ENCODE measurements around the gene TTC23. TPM values are rescaled to one million over a fixed set of nuclear protein-coding genes. Genes with fewer than 3 reads are reported as not detected.
"Not testable (repeated sequence)": the region's sequence is repeated elsewhere in the genome, so short reads cannot be mapped to it uniquely, and the experiment has no call there.

Gene TTC23
- total and polyA plus RNA-seq, 4 experiments from 2014 or later = 0.45 to 0.79 (median 0.67) TPM; not detected in 1

- Mint-ChIP-seq H3K27me3 (peaks cover 0 to 4% of the 10 kb centered on the region in 2 donors), H3K27ac (no peak overlapping the region), H3K9me3 (peaks cover 0 to 1% (median 0%) of the 10 kb centered on the region in 8 donors), H3K4me3 (no peak overlapping the region), H3K36me3 (peaks cover 0 to 1% of the 10 kb centered on the region in 2 donors), H3K4me1 (peaks cover 2 to 16% (median 9%) of the 10 kb centered on the region in 4 donors)
- H3K4me1 ChIP-seq (ENCODE audit: insufficient read depth, low read length) = no peaks in the 10 kb centered on the region
- POLR2A ChIA-PET (ENCODE audit: partially characterized antibody) = no interaction called here
- intact Hi-C loops (cut with micrococcal nuclease) = no loop called here
- no peak overlapping the region for H3K4me3 ChIP-seq (ENCODE audit: low read length in 2 of 2)
- H3K27me3 ChIP-seq (ENCODE audit: insufficient read depth, low read length) = no peaks in the 10 kb centered on the region
- H3K27ac ChIP-seq (ENCODE audit: low read depth, low read length) = no peak overlapping the region
- CTCF ChIA-PET (ENCODE audit: partially characterized antibody) = no interaction called here
- no peaks in the 10 kb centered on the region for H3K9me3 ChIP-seq (ENCODE audit: control insufficient read depth in 1 of 2, low read length in 2 of 2)
- no peak for DNase-seq
- H3K36me3 ChIP-seq (ENCODE audit: insufficient read depth, low read length) = no peaks in the 10 kb centered on the region
These were observed 134.7 kb downstream of the TTC23 start for GRCh38 chr15:99114511-99115299.

GRCh38 chr15:99113547-99114271, 135.7 kb downstream of the TTC23 start:
- peaks cover 2 to 22% (median 13%) of the 10 kb centered on the region in 4 donors for H3K4me1 Mint-ChIP-seq
- ChIA-PET POLR2A (ENCODE audit: partially characterized antibody) (no interaction called here), CTCF (ENCODE audit: partially characterized antibody) (no interaction called here)
- intact Hi-C loops (cut with micrococcal nuclease) = no loop called here
- peaks cover 0 to 1% of the 10 kb centered on the region in 2 donors for H3K36me3 Mint-ChIP-seq
- H3K9me3 Mint-ChIP-seq = peaks cover 0 to 1% (median 0%) of the 10 kb centered on the region in 8 donors
- Histone ChIP-seq H3K9me3 (ENCODE audit: control insufficient read depth in 1 of 2, low read length in 2 of 2) (no peaks in the 10 kb centered on the region), H3K27me3 (ENCODE audit: insufficient read depth, low read length) (no peaks in the 10 kb centered on the region), H3K27ac (ENCODE audit: low read depth, low read length) (no peak overlapping the region), H3K36me3 (ENCODE audit: insufficient read depth, low read length) (no peaks in the 10 kb centered on the region), H3K4me1 (ENCODE audit: insufficient read depth, low read length) (no peaks in the 10 kb centered on the region), H3K4me3 (ENCODE audit: low read length in 2 of 2) (no peak overlapping the region)
- H3K27ac Mint-ChIP-seq = no peak overlapping the region
- no peak overlapping the region for H3K4me3 Mint-ChIP-seq
- DNase-seq = no peak
- H3K27me3 Mint-ChIP-seq = peaks cover 0 to 4% of the 10 kb centered on the region in 2 donors

- H3K27ac Mint-ChIP-seq; H3K36me3 ChIP-seq (ENCODE audit: insufficient read depth, low read length); H3K27ac ChIP-seq (ENCODE audit: low read depth, low read length); H3K9me3 Mint-ChIP-seq; H3K4me3 Mint-ChIP-seq; POLR2A ChIA-PET (ENCODE audit: partially characterized antibody); H3K27me3 ChIP-seq (ENCODE audit: insufficient read depth, low read length); H3K27me3 Mint-ChIP-seq; H3K36me3 Mint-ChIP-seq; H3K4me3 ChIP-seq (ENCODE audit: low read length in 2 of 2); H3K9me3 ChIP-seq (ENCODE audit: control insufficient read depth in 1 of 2, low read length in 2 of 2); intact Hi-C loops (cut with micrococcal nuclease); H3K4me1 ChIP-seq (ENCODE audit: insufficient read depth, low read length); DNase-seq: not testable (repeated sequence)
- peaks cover 6 to 36% (median 21%) of the 10 kb centered on the region in 4 donors for H3K4me1 Mint-ChIP-seq
- CTCF ChIA-PET (ENCODE audit: partially characterized antibody) = interaction anchor here (1.4 to 4.0 kb wide), 2 partner anchors 11 to 35 kb away, joined by 10 to 12 read pairs; no protein-coding TSS in a partner anchor
These were observed 137.7 kb downstream of the TTC23 start for GRCh38 chr15:99111641-99112040.

GRCh38 chr15:99110581-99111320, 138.6 kb downstream of the TTC23 start:
- Histone ChIP-seq H3K4me1 (ENCODE audit: insufficient read depth, low read length) (peaks cover 10% of the 10 kb centered on the region), H3K4me3 (ENCODE audit: low read length in 2 of 2) (no peak overlapping the region), H3K27me3 (ENCODE audit: insufficient read depth, low read length) (peaks cover 4% of the 10 kb centered on the region), H3K9me3 (ENCODE audit: control insufficient read depth in 1 of 2, low read length in 2 of 2) (no peaks in the 10 kb centered on the region), H3K27ac (ENCODE audit: low read depth, low read length) (no peak overlapping the region), H3K36me3 (ENCODE audit: insufficient read depth, low read length) (no peaks in the 10 kb centered on the region)
- POLR2A ChIA-PET (ENCODE audit: partially characterized antibody) = no interaction called here
- intact Hi-C loops (cut with micrococcal nuclease) = no loop called here
- CTCF ChIA-PET (ENCODE audit: partially characterized antibody) = interaction anchor here (1.4 to 4.0 kb wide), 2 partner anchors 10 to 35 kb away, joined by 10 to 12 read pairs; no protein-coding TSS in a partner anchor
- Mint-ChIP-seq H3K27me3 (peaks cover 9 to 11% of the 10 kb centered on the region in 2 donors), H3K4me1 (peaks cover 8 to 41% (median 25%) of the 10 kb centered on the region in 4 donors), H3K27ac (peak overlapping the region in 2 of 7 donors; percentile 17), H3K4me3 (peak overlapping the region in 2 of 8 donors; percentile 22 to 61), H3K9me3 (no peaks in the 10 kb centered on the region), H3K36me3 (peaks cover 0 to 2% of the 10 kb centered on the region in 2 donors)
- DNase-seq = no peak

- Mint-ChIP-seq H3K27ac (peak overlapping the region in 1 of 7 donors; percentile 3), H3K4me3 (no peak overlapping the region), H3K36me3 (peaks cover 0 to 2% of the 10 kb centered on the region in 2 donors), H3K9me3 (no peaks in the 10 kb centered on the region), H3K27me3 (peaks cover 9 to 11% of the 10 kb centered on the region in 2 donors), H3K4me1 (peaks cover 8 to 41% (median 25%) of the 10 kb centered on the region in 4 donors)
- POLR2A ChIA-PET (ENCODE audit: partially characterized antibody) = no interaction called here
- H3K4me3 ChIP-seq (ENCODE audit: low read length in 2 of 2) = no peak overlapping the region
- CTCF ChIA-PET (ENCODE audit: partially characterized antibody) = interaction anchor here (1.4 to 4.0 kb wide), 2 partner anchors 9 to 34 kb away, joined by 10 to 12 read pairs; no protein-coding TSS in a partner anchor
- DNase-seq = no peak
- peaks cover 4% of the 10 kb centered on the region for H3K27me3 ChIP-seq (ENCODE audit: insufficient read depth, low read length)
- H3K36me3 ChIP-seq (ENCODE audit: insufficient read depth, low read length) = no peaks in the 10 kb centered on the region
- H3K4me1 ChIP-seq (ENCODE audit: insufficient read depth, low read length) = peaks cover 10% of the 10 kb centered on the region
- H3K27ac ChIP-seq (ENCODE audit: low read depth, low read length) = no peak overlapping the region
- no peaks in the 10 kb centered on the region for H3K9me3 ChIP-seq (ENCODE audit: control insufficient read depth in 1 of 2, low read length in 2 of 2)
- intact Hi-C loops (cut with micrococcal nuclease) = no loop called here
These were observed 139.3 kb downstream of the TTC23 start for GRCh38 chr15:99110093-99110492.

- POLR2A ChIA-PET (ENCODE audit: partially characterized antibody) = no interaction called here
- Mint-ChIP-seq H3K9me3 (no peaks in the 10 kb centered on the region), H3K27ac (peak overlapping the region in 3 of 7 donors; percentile 9 to 46 (median 41))
These were observed 139.8 kb downstream of the TTC23 start for GRCh38 chr15:99109555-99110021.

More at GRCh38 chr15:99109555-99110021, 139.8 kb downstream of the TTC23 start:
- Mint-ChIP-seq H3K4me3 (no peak overlapping the region), H3K27me3 (peaks cover 9 to 12% of the 10 kb centered on the region in 2 donors), H3K36me3 (peaks cover 0 to 2% of the 10 kb centered on the region in 2 donors), H3K4me1 (peaks cover 8 to 41% (median 25%) of the 10 kb centered on the region in 4 donors)
- Histone ChIP-seq H3K4me3 (ENCODE audit: low read length in 2 of 2) (no peak overlapping the region), H3K9me3 (ENCODE audit: control insufficient read depth in 1 of 2, low read length in 2 of 2) (no peaks in the 10 kb centered on the region), H3K27ac (ENCODE audit: low read depth, low read length) (no peak overlapping the region), H3K4me1 (ENCODE audit: insufficient read depth, low read length) (peaks cover 10% of the 10 kb centered on the region), H3K27me3 (ENCODE audit: insufficient read depth, low read length) (peaks cover 4% of the 10 kb centered on the region), H3K36me3 (ENCODE audit: insufficient read depth, low read length) (no peaks in the 10 kb centered on the region)
- DNase-seq = no peak
- intact Hi-C loops (cut with micrococcal nuclease) = no loop called here
- CTCF ChIA-PET (ENCODE audit: partially characterized antibody) = interaction anchor here (4.0 kb wide), 1 partner anchor 33 kb away, joined by 12 read pairs; no protein-coding TSS in a partner anchor

All from CD4-positive, alpha-beta memory T cell (primary cell).